GM20000 (cell line): ENCODE data around the gene ELK3.

Experiments used
- DNase-seq: peaks from one replicate; pipeline ENCODE4 v3.0.0; 2012; ENCODE audit warnings: low spot score
- CTCF ChIP-seq: IDR thresholded peaks from 2 replicates; pipeline ENCODE4 v1.5.1; 2012; ENCODE audit warnings: mild to moderate bottlenecking, control low read depth; ENCODE audit errors: extremely low read depth, missing control alignments

The ELK3 gene

DNA sequence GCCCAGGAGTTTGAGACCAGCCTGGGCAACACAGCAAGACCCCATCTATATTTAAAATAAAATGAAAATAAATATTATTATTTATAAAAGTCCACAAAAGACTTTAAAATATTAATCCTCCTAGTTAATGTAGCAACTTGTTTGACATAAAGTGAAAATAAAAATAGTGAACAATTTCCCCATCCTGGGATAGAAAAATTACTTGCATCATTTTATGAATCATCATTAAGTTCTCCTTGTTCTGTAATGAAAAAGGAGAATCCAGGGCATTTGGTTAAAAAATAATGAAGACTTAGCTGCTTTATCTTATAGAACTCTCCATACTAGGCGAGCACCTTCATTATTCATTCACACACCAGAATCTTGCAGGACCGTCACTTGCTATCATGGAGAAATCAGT is 66.1 kb downstream of the ELK3 start:
- no peak for DNase-seq
- TF ChIP-seq CTCF, result no peak

DNA sequence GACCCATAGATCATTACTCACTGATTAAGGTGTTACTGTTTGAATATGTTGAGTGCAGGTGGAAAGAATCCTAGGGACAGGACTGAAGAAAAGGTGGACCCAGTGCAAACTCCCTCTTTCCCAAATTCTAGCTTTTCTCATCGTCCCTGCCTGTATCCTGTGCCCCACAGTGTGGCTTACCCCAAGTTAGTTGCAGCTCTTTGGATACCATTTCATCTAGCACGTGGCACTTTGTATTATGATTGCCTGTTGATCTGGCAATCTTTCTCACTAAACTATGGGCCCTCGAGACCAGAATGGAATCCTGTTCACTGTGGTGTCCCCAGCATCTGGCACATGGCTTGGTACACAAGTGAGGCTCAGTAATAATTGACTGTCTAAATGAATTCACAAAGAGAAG is 66.5 kb downstream of the ELK3 start:
- TF ChIP-seq CTCF, result no peak
- DNase-seq, result no peak

GRCh38 chr12:96261557-96261956 is 67.4 kb downstream of the ELK3 start:
- no peak for DNase-seq

DNA sequence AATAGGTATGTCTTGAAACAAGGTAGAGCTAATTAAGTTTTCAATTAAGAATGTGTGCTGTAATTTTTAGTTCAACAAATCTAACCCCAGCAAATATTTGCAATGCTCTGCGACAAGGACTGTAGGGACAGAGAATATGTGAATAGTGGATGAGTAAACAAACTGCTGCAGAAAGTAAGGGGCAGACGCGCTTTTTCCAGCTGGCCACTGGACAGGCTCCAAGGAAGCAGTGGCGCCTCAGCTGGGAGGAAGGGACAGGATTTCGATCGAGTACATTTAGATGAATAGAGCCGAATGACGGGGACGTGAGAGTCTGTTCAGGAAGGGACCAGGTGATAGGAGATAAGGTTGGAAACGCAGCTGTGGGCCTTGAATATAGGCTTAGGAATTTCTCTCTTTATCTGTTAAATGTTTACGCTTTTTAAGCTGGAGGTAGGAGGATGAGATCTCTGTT is 69.3 kb downstream of the ELK3 start:
- no peak for DNase-seq
- TF ChIP-seq CTCF, result no peak

More at GRCh38 chr12:96261557-96261956, 67.4 kb downstream of the ELK3 start:
- TF ChIP-seq CTCF, result no peak

- TF ChIP-seq CTCF, result no peak
- DNase-seq, result no peak
Measured at GRCh38 chr12:96265400-96265799, 71.2 kb downstream of the ELK3 start.

DNA sequence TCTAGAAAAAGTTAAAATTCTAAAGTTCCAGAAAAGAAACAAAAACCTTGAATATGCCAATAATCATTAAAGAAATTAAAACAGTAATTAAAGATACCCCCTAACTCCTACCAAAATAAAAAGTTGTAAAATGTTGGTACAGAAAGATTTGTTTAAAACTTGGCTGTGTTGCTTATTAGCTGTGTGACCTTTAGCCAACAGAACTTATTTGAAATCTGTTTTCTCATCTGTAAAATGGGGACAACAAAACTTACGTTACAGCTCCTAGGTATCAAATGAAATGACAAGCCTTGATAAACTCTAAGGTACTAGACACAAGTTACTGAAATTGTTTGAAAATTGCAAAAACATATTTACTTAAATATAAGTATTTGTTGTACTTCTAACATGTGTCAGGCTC is 71.7 kb downstream of the ELK3 start:
- TF ChIP-seq CTCF, result no peak
- no peak for DNase-seq

DNA sequence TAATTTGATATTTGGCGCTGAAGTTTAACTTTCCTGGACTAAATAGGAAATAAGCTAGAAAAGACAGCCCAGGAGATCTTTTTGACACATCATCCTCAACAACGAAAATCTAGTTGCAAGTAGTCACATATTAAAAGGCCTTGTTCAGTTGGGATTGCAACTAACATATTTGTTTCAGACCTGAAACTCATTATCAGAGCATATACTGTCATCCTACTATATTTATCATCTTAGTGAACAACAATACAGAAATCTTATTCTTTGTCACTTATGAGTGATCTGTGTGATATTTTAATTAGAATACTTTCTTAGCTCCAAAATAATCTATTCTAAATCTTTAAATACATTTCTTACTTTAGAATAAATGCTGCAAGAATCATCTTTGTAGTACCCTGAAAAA is 72.1 kb downstream of the ELK3 start:
- no peak for TF ChIP-seq CTCF
- no peak for DNase-seq
